ENCODE measurements around the gene NDUFA13. TPM values are rescaled to one million over a fixed set of nuclear protein-coding genes. Genes with fewer than 3 reads are reported as not detected.

Gene NDUFA13
- total RNA-seq, 1 donor, result 203 TPM

DNA sequence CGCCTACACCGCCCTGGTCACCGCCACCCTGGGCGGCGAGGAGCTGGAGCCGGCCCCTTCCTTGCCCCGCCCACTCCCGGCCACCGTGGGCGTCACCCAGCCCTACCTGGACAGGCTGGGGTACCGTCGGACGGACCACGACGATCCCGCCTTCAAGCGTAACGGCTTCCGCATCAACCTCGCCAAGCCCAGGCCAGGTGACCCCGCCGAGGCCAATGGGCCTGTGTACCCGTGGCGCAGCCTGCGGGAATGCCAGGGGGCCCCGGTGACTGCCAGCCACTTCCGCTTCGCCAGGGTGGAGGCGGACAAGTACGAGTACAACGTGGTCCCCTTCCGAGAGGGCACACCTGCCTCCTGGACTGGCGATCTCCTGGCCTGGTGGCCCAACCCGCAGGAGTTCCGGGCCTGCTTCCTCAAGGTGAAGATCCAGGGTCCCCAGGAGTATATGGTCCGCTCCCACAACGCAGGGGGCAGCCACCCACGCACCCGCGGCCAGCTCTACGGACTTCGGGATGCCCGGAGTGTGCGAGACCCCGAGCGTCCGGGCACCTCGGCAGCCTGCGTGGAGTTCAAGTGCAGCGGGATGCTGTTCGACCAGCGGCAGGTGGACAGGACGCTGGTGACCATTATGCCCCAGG, 29.0 kb downstream of the NDUFA13 start:
- no peak for DNase-seq (ENCODE audit: low read depth in 2 of 3, low spot score in 2 of 3)

DNA sequence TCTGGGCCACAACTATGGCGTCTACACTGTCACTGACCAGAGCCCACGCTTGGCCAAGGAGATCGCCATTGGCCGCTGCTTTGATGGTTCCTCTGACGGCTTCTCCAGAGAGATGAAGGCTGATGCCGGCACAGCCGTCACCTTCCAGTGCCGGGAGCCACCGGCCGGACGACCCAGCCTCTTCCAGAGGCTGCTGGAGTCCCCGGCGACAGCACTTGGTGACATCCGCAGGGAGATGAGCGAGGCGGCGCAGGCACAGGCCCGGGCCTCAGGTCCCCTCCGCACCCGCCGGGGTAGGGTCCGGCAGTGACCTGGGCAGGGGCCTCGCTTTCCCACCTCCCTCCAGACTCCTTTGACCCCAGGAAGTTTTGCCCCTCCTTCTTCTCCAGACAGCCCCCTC, 29.7 kb downstream of the NDUFA13 start:
- no peak for DNase-seq (ENCODE audit: low read depth in 2 of 3, low spot score in 2 of 3)

DNA sequence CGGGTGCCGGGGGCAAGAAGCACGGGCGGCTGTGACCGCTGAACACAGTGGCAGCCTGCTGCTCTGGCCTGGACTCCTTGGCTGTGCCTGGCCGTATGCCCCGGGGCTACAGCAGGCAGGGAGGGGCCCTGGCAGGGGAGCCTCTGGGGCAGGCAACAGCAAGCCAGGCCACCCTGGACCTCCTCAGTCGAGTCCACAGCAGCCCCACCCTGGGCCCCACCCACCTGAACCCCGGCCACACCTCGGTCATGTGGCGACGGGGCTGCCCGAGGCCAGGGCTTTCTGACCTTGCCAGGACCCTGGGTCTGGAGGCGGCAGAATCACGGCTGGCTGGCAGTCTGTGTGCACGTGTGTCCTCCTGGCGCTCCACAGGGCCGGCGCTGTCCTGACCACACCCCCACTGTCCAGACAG, 30.7 kb downstream of the NDUFA13 start:
- DNase-seq (ENCODE audit: low read depth in 2 of 3, low spot score in 2 of 3), result no peak

DNA sequence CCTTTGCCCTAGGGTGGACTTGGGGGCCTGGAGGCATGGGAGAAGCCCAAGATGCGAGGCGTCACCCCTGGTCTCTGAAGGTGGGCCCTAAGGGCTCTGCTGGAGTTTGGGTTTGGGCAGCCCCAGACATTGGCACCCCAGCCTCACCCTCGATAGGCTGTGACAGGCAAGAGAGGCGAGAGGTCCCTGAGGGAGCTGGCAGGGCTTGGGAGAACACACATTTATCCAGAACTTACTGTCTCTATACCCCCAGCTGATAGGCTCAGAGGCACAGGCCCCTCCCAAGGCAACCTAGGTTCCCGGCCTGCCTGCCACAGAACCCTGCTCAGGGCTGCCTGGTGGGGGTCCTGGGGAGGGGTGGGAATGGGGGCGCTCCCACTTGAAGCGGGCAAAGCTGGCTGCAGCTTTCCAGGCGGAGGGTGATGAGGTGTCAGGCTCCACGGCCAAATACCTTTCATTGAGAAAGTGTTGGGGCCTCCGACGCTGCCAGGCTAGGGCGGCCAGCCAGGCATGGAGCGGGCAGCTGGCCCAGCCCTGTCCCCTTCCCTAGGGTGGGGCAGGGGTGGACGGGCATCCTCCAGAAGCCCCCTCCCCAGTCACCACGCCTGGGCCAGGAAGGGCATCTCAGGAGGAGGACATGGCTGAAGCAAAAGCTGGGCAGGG, 31.8 kb downstream of the NDUFA13 start:
- no peak for DNase-seq (ENCODE audit: low read depth in 2 of 3, low spot score in 2 of 3)

DNA sequence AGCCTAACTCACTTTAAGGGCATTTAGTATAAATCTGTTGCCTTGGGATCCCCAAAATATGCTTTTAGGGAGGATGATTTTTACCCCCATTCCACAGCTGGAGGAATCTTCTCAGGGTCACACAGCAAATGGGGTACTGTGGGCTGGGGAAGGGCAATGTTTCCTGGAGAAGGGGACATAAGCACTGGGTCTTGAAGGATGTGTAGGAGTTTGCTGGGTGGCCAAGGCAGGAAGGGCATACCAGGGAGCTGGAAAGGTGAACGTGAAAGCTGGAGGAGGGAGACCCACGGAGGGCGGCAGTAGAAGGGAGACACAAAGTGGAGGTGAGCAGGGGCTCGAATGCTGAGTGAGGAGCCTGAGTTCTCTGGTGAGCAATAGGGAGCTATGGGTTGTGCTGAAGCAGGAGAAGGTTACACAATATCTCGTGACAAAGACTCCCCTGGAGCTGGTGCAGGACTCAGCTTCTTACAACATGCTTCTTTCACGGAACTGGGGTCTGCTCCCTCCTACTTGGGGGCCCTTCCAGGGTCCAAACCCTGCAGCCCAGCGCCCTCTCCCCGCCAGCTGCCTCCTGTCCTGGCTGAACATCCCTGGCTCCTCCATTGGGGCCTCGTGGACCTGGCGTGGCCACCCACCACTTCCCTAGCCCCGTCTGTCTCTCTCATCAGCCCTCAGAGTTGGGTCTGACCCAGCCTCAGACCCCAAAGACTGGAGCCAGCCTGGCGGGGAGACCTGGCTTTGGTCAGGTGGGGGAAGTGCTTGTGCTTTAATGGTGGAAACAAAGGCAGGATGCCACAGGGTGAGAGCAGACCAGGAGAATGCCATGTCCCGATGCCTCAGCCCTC, 33.1 kb downstream of the NDUFA13 start:
- no peak for DNase-seq (ENCODE audit: low read depth in 2 of 3, low spot score in 2 of 3)

DNA sequence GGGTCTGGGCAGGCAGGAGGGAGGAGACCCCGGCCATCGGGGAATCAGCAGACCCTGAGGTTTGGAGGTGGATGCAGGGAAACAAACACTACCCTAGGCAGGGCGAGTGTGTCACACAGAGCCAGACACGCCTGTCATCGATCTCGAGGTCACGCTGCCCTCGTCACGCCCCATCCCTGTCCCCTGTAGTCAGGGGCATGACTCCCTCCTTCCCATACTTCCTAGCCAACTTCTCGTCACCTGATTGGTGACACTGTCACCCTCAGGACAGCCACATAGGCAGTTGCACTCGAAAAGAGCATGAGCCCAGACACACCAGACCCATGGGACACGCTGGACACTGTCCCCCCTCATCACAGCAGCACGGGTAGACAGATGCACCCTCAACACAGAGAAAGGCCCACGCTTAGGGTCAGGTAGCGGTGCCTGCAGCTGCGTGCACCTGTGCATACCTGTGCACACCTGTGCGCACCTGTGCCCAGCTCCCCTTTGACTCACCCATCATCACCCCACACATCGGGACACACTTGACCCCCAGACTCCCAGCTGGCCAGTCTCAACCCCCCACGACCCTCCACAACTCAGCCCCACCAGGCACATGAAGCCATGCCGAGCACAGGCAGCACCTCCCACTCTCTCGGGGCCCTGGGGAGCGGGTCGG, 33.9 kb downstream of the NDUFA13 start:
- no peak for DNase-seq (ENCODE audit: low read depth in 2 of 3, low spot score in 2 of 3)

DNA sequence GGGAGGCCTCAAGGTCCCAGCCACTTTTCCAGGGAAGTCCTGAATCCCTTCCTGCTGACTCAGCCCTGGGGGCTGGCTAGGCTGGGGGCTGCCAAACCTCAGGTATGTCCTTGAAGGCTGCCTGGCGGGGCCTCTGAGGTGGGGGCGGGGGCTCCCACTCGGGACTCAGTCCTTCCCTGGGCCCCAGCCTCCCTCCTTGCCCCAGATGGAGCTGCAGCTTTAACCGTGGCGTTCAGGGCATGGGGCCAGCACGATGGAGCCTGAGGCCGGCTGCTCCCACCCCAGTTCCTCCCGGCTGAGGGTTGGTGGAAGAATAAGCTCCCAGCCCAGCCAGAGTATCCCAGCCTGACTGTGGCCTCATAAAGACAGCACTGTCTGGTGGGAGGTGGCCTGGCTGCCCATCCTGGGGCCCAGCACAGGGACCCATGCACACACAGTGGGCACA, 34.5 kb downstream of the NDUFA13 start:
- no peak for DNase-seq (ENCODE audit: low read depth in 2 of 3, low spot score in 2 of 3)

DNA sequence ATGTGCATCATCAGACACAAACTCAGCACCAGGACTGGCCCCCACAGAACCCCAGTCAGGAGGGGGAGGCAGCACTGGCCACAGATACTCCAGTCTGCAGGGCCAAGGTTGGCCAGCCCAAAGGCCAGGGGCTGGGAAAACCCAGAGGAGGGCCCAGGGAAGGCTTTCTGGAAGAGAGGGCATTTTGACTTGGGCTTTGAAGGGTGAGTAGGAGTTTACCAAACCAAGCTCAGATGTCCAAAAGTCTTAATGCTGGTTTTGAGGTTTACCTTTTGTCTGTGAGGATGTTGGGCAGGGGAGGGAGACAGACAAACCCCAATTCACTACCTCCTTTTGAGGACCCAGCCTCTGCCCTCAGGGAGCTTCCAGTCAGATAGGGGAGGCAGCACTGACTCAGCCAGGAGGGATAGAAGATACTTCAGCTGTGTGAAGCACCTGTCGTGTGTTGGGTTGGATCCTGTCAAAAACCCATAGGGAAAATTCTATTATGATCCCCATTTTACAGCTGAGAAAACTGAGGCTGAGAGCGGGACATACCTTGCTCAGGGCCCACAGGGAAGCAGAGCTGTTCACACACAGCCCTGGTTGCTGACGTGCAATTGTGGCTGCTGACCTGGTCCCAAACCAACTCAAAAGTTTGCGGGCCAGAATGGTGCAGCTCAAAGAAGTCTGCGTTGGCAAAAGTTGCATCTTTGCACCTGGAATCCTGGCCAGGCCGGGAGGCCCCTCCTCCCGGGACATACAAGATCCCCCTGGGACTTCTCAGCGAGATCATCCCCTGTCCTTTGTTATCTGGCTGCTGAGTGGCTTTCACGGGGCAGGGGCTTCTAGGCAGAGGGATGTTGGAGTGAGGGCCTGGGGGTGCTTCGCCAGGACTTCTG, 35.2 kb downstream of the NDUFA13 start:
- DNase-seq (ENCODE audit: low read depth in 2 of 3, low spot score in 2 of 3), result no peak

DNA sequence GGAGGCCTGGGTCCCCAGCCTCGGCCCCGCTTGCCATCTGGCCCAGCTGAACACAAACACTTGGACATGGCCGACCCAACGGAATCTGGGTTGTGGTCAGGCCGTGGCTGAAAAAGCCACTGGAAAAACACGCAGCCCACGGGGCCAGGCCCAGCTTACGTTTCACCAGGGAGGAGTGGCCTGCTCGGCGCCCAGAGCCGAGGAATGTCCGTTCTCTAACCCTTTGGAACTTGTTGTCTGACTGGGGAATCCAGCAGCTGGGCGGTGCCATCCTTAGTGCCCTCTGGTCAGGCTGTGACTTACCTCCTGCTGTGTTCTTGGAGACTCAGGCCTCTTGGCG, 35.8 kb downstream of the NDUFA13 start:
- no peak for DNase-seq (ENCODE audit: low read depth in 2 of 3, low spot score in 2 of 3)

DNA sequence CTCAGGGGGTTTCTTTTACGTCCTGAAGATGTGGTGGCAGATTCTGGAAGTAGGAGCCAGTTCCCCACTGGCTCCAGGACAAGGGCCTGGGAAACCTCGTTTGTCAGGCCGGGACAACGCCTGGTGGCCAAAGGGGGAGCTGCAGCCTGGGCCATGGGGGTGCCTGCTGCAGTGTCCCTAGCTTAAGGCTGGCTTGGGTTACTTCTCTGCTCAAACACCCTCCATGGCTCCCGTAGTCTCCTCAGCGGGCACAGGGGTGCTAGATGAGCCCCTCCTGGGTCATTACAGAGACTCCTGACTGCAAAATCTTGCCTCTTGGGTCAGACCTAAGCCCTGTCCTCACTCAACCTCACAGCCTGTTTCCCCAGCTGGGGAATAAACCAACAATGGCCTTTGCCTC, 36.8 kb downstream of the NDUFA13 start:
- DNase-seq (ENCODE audit: low read depth in 2 of 3, low spot score in 2 of 3), result no peak

DNA sequence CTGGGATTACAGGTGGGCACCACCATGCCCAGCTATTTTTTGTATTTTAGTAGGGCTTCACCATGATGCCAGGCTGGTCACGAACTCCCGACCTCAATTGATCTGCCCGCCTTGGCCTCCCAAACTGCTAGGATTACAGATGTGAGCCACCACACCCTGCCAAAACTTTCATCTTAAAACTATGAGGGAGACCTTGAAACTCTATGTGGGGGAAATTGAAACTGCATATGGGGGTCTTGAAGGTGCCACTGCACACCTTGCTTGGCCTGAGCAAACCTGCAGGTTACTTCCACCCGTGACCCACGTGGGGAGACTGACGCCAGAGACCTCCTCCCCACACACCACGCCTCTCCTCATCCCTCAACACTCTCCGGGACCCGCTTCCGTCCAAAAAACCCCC, 37.6 kb downstream of the NDUFA13 start:
- no peak for DNase-seq (ENCODE audit: low read depth in 2 of 3, low spot score in 2 of 3)

DNA sequence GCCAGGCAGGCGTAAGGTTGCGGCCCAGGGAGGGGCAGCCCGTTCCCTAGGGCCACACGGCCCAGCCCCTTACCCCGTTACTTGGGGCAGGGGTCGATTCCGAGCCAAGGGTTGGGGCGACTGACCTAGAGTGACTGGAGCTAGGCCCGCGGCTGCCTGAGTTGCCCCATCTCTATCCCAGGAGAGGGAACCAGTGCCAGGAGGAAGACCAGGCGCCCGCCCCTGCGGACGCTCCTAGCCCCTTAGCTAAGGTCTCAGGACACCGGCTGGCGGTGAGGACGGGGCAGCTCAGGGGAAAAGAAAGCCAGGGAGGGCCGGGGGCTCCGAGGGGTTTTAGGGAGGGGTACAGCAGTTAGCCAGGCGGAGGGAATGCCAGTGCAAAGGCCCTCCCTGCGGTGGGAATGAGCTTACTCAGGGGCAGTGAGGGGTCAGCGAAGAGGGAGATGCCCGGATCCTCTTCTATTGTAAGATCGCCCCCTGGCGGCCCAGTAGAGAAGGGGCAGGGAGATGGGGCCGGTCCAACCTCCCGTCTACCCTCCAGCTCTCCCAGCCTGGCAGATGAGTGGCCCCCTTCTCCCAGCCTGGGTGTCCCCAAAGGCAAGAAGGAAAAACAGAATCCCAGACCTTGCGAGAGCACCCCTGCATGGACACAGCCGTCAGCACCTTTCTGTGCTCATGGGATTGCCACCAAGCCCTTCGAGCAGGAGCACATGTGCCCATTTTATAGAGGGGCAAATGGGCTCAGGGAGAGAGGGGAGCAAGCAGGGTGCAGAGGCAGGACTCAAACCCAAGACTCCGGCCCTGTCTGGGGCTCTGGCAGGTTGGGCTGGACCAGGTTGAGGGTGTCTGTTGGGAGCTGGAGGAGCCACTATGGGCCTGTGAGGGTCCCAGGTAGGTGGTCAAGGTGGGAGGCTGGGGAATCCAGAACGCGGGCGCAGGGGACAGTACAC, 38.3 kb downstream of the NDUFA13 start:
- peak in 1 of 3 donors; percentile 31 for DNase-seq (ENCODE audit: low read depth in 2 of 3, low spot score in 2 of 3)

DNA sequence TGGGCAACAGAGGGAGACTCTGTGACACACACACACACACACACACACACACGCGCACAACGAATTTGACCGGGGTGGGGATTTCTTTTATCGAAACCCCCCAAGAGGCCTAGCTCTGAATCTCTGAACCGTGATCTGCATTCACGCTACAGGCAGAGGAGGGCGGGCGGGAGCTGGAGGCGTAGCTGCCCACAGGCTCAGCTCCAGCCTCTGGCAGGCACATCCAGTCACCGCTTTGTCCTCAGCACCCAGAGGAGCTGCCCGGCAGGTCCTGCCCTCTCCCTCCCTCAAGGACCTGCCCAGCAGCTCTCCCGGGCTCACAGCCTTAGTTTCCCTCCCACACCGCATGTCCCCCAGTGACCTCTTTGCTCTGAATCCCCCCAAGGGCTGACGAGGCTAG, 42.0 kb downstream of the NDUFA13 start:
- DNase-seq (ENCODE audit: low read depth in 2 of 3, low spot score in 2 of 3), result no peak

DNA sequence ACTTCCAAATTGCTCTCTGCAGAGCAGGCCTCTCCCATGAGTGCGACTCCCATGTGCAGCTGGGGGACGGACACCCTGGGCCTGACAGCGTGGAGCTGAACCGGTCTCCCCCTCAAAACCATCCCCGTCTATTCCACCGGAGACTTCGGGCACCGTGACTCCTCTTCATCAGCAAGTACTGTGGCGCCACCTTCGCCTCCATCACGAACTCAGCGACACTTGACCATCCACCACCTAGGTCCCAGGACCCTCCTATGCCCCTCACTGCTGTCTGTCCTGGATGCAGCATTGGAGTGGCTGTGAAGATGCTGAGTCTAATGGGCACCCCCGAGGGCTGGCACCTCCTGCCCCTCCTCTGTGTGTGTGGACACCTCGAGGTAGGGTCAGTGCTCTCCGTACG, 42.6 kb downstream of the NDUFA13 start:
- DNase-seq (ENCODE audit: low read depth in 2 of 3, low spot score in 2 of 3), result no peak

DNA sequence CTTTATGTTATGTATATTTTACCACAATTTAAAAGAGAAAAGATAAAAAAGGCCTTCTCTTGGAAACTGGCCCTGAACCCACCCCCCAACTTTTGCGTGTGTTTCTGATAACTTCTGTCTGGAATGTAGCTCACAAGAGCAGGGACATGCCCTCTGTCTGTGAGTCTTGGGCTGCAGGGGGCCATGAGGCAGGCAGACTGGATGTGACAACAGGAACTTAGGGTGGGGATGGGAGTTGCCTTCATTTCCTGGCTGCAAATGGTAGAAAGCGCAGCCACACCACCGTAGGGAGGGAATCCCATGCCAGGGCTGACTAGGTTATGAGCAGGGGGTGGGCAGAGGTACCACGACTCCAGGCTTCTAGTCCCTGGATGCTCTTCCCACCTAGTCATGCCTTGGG, 43.9 kb downstream of the NDUFA13 start:
- peak in 1 of 3 donors; percentile 52 for DNase-seq (ENCODE audit: low read depth in 2 of 3, low spot score in 2 of 3)

DNA sequence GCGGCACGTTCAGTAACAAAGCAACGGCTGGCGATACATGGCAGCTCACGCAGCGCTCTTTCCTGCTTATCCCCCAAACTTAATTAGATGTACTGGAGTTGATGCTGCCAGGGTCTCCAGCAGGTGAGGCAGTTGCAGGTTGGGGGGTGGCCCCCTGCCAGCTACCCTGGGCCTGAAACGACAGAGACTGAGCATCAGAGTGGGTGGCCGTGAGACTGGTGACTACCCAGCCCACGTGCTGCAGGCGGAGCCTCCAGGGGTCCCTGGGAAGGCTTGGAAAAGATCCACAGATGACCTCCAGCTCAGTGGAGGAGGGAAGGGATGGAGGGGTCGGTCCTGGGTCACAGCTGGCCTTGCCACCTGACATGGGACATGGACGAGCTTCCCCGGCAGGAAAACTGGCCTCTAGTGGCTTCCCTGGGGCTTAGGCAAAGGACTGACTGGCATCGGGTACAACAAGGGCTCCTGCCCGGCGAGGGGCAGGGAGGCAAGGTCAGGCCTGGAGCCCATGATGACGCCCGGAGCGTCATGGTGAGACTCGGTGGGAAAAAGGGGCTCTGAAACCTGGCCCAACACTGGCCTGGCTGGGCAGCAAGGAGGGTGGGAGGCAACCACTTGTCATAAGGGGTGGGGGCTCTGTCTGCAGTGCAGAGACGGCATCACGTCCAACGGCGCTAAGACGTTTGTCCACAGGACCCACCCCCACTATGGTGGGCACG, 46.1 kb downstream of the NDUFA13 start:
- DNase-seq (ENCODE audit: low read depth in 2 of 3, low spot score in 2 of 3), result no peak

DNA sequence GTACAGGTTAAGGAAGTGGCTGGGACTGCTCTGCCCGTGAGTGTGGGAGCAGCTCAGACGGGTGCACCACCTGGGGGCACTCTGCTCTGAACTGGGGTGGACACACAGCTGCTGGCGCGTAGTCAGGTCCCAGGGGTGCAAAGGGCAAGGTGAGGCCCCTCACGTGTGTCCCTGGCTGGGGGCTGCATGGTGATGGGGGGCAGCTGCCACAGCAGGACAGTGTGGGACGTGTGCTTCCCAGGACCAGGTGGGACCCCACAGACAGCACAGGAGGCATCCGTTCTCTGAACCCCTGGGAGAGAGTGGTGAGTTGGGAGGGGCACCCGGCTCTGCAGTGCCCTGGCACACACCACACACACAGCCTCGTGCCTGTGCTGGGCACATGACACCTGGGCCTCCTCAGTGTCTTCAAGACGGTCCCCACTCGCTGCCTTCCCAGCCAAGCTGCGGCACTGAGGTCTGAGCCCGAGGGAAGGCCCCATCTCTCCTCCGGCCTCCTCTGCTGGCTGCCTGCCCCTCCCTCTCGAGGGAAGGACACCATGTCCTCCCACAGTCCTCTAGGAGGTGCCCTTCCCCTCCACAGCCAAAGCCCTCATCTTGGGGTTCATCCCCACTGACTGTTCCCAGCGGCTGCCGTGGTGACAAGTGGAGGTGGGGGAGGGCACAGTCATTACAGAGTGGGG, 46.8 kb downstream of the NDUFA13 start:
- DNase-seq (ENCODE audit: low read depth in 2 of 3, low spot score in 2 of 3), result no peak

DNA sequence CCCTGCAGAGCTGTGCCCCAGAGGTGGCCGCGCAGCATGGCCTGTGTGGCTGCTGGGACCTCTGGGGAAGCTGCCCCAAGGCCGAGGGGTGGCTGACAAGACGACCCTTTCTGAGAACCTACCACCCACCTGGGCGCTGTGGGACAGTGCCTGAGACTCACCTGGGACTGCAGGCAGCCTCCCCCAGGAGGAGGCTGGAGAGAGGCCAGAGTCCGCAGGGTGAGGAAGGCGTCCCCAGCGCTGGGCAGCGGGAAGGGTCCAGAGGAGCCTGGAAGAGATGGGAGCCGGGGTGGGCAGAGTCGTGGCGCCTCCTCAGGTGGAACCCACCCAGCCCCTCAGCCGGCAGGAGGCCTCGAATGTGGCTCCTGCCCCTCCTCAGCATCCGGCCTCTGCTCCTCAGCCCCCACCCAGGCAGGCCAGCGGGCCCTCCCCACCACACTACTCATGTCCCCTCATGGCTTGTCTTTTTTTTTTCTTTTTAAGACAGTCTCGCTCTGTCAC, 47.4 kb downstream of the NDUFA13 start:
- no peak for DNase-seq (ENCODE audit: low read depth in 2 of 3, low spot score in 2 of 3)
